Vagina (tissue), 2 donors: ENCODE measurements around the gene HHATL.

Experiments
- CTCF ChIP-seq, 3 experiments: fragments of 450-650 bp in 2 of 3; fragments of 200-600 bp in 1 of 3; sonication (generic) in 1 of 3; IDR thresholded peaks; one replicate each; pipeline ENCODE4 v1.5.1; 2017 to 2019; ENCODE audit warnings: antibody characterized with exemption in 3 of 3, mild to moderate bottlenecking in 2 of 3, moderate library complexity in 2 of 3
- POLR2A ChIP-seq, 2 donors: fragments of 450-650 bp; IDR thresholded peaks; one replicate each; pipeline ENCODE4 v1.6.1; 2017; ENCODE audit warnings: antibody characterized with exemption in 2 of 2, mild to moderate bottlenecking in 2 of 2, moderate library complexity in 2 of 2
- POLR2AphosphoS5 ChIP-seq, 2 donors: sonication (generic); formaldehyde crosslinking; IDR thresholded peaks; one replicate each; pipeline ENCODE4 v1.9.0; 2017; ENCODE audit warnings: antibody characterized with exemption in 2 of 2, mild to moderate bottlenecking in 2 of 2, low read depth in 1 of 2; ENCODE audit not compliant: insufficient read depth in 1 of 2

GRCh38 chr3:42652611-42653302 lies 49.8 kb downstream of the HHATL start:
- TF ChIP-seq CTCF (IDR thresholded peaks at IDR 0.05) (no peak), POLR2A (IDR thresholded peaks at IDR 0.05) (peak in 1 of 2 donors; percentile 79), POLR2AphosphoS5 (IDR thresholded peaks at IDR 0.05; ENCODE audit: insufficient read depth in 1 of 2, low read depth in 1 of 2) (peak in 1 of 2 donors; percentile 94)
